A549 (cell line): ENCODE results near the gene TMED8.

Experiments used
- CTCF ChIP-seq: fragments of >200 bp; sonication (Bioruptor Twin); formaldehyde crosslinking; IDR thresholded peaks from 3 replicates; pipeline ENCODE4 v1.5.1; 2016
- EHF ChIP-seq: fragments of 250-450 bp; sonication (Bioruptor Pico); IDR thresholded peaks from 2 replicates; pipeline ENCODE4 v1.5.0; 2020; ENCODE audit warnings: mild to moderate bottlenecking
- EP300 ChIP-seq, 2 experiments: fragments of >200 bp; sonication (Bioruptor Twin); formaldehyde crosslinking; IDR thresholded peaks; 2 replicates in 1 of 2; 3 replicates in 1 of 2; pipeline ENCODE4 v1.6.1; 2016 to 2017
- FOSL2 ChIP-seq, 2 experiments: fragments of 450-650 bp in 1 of 2; fragments of >200 bp in 1 of 2; sonication (Bioruptor Twin) in 1 of 2; formaldehyde crosslinking; IDR thresholded peaks; 2 replicates each; pipeline versions ENCODE4 v1.5.0 to v1.6.1; 2016 to 2020; ENCODE audit warnings: mild to moderate bottlenecking in 1 of 2, moderate library complexity in 1 of 2
- HMGXB4 ChIP-seq: fragments of 250-450 bp; sonication (Bioruptor Pico); IDR thresholded peaks from 2 replicates; pipeline ENCODE4 v1.5.0; 2021; ENCODE audit warnings: mild to moderate bottlenecking, moderate library complexity, borderline replicate concordance
- HOXA7 ChIP-seq: fragments of 250-450 bp; sonication (Bioruptor Pico); IDR thresholded peaks from 2 replicates; pipeline ENCODE4 v1.5.0; 2020; ENCODE audit warnings: mild to moderate bottlenecking, moderate library complexity
- SREBF2 ChIP-seq: fragments of 450-650 bp; IDR thresholded peaks from 2 replicates; pipeline ENCODE4 v1.6.1; 2014; ENCODE audit warnings: mild to moderate bottlenecking, moderate library complexity

- TF ChIP-seq CTCF = no peak
- TF ChIP-seq FOSL2 (IDR thresholded peaks at IDR 0.05) = no peak
- no peak for TF ChIP-seq FOSL2 (CRISPR knock-in tag; IDR thresholded peaks at IDR 0.05)
- TF ChIP-seq EHF (CRISPR knock-in tag) = no peak
- no peak for TF ChIP-seq HOXA7 (CRISPR knock-in tag)
- no peak for TF ChIP-seq SREBF2
- no peak for TF ChIP-seq EP300 (IDR thresholded peaks at IDR 0.05)
- TF ChIP-seq HMGXB4 = no peak
Observed at GRCh38 chr14:77337880-77338279, 39.0 kb downstream of the TMED8 start.
